ENCODE data around the gene JUN.

The JUN gene

DNA sequence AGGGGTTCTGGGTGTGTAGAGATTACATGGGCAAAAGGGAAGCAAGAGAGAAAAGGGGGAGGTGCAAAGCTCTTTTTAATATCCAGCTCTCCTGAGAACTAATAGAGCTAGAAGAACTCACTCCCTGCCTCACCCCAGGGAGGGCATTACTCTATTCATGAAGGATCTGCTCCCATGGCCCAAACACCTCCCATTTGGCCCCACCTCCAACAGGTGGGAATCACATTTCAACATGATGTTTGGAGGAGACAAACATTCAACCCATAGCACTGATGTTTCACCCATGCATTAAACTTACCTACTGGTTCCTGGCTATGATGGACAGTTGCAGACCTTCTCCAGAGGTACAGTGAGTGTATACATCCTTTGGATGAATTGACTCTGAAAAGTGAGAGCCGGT is 7.3 kb upstream of the JUN start:
- TF ChIP-seq, protein P1, sequence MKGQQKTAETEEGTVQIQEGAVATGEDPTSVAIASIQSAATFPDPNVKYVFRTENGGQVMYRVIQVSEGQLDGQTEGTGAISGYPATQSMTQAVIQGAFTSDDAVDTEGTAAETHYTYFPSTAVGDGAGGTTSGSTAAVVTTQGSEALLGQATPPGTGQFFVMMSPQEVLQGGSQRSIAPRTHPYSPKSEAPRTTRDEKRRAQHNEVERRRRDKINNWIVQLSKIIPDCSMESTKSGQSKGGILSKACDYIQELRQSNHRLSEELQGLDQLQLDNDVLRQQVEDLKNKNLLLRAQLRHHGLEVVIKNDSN (IDR thresholded peaks at IDR 0.05): no peak
- TF ChIP-seq TCF12 (IDR thresholded peaks at IDR 0.05; ENCODE audit: low read depth) (no peak), MAX (IDR thresholded peaks at IDR 0.05) (no peak)
- TF ChIP-seq, protein P2, sequence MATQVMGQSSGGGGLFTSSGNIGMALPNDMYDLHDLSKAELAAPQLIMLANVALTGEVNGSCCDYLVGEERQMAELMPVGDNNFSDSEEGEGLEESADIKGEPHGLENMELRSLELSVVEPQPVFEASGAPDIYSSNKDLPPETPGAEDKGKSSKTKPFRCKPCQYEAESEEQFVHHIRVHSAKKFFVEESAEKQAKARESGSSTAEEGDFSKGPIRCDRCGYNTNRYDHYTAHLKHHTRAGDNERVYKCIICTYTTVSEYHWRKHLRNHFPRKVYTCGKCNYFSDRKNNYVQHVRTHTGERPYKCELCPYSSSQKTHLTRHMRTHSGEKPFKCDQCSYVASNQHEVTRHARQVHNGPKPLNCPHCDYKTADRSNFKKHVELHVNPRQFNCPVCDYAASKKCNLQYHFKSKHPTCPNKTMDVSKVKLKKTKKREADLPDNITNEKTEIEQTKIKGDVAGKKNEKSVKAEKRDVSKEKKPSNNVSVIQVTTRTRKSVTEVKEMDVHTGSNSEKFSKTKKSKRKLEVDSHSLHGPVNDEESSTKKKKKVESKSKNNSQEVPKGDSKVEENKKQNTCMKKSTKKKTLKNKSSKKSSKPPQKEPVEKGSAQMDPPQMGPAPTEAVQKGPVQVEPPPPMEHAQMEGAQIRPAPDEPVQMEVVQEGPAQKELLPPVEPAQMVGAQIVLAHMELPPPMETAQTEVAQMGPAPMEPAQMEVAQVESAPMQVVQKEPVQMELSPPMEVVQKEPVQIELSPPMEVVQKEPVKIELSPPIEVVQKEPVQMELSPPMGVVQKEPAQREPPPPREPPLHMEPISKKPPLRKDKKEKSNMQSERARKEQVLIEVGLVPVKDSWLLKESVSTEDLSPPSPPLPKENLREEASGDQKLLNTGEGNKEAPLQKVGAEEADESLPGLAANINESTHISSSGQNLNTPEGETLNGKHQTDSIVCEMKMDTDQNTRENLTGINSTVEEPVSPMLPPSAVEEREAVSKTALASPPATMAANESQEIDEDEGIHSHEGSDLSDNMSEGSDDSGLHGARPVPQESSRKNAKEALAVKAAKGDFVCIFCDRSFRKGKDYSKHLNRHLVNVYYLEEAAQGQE (IDR thresholded peaks at IDR 0.05; ENCODE audit: low read depth): no peak

DNA sequence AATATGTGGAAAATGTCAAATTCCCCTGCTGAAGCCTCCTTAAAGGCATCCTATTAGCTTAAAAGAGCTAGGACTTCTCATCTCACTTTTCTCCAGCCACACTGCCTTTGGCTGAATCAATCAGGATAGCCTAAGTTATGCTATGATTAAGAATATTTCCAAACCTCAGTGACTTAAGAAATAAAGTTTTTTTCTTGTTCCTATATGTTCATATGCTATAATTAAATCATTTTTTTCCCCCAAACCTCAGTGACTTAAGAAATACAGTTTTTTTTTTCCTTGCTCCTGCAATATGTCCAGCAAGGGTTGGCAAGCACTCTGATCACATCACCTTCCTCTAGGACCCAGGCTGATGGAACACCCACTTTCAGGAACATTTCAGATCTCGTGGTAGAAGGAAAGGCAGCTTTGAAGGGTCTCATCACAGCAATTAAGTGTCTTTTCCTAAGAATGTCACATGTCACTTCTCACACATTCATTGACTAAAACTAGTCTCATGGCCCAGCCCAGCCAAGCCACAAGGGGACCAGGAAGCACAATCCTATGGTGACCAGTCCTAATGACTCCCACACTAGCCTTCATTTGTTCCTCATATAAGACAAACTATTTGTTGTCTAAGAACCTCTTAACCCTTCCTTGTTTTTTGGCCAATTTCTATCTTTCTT is 6.3 kb upstream of the JUN start:
- TF ChIP-seq FOXM1 (IDR thresholded peaks at IDR 0.05; ENCODE audit: borderline replicate concordance, low read depth) (no peak), CEBPB (IDR thresholded peaks at IDR 0.05) (no peak), TCF12 (IDR thresholded peaks at IDR 0.05; ENCODE audit: low read depth) (no peak), EGR1 (IDR thresholded peaks at IDR 0.05) (no peak), NFIC (IDR thresholded peaks at IDR 0.05) (no peak)
- TF ChIP-seq, protein P2 (IDR thresholded peaks at IDR 0.05; ENCODE audit: low read depth): no peak

DNA sequence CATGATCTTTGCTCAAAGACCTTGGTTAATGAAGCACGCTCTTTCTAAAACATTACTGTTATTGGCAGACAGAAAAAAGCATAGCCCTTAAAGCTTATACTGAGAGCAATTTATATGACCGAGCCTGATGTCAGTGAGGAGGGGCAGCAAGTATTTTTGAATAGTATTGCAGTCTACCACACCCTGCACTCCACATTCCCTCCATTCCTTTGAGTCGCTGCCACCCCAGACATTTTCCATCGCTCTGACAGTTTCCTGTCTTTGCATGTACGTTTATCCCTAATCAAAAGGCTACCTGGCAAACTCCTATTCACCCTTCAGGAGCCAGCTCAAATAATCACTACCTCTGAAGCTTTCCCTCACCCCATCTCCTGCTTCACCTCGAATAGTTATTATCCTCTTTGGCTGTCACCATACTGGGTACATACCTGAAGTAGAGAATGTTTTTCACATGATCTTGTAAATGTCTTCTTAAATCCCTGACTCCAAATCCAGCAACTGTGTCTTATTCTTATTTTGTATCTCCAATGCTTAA is 5.5 kb upstream of the JUN start:
- no peak for TF ChIP-seq EGR1 (IDR thresholded peaks at IDR 0.05)
- no peak for TF ChIP-seq MAX (IDR thresholded peaks at IDR 0.05)
- no peak for TF ChIP-seq CREB1 (IDR thresholded peaks at IDR 0.05; ENCODE audit: low read depth)
- TF ChIP-seq, protein P1 (IDR thresholded peaks at IDR 0.05): no peak
- peak; percentile 42; the same call in 1 of the 2 replicates for TF ChIP-seq EP300 (IDR thresholded peaks at IDR 0.05; ENCODE audit: borderline replicate concordance)
- no peak for TF ChIP-seq TCF12 (IDR thresholded peaks at IDR 0.05; ENCODE audit: low read depth)
- TF ChIP-seq TEAD4 (IDR thresholded peaks at IDR 0.05): peak; percentile 32

GRCh38 chr1:58788259-58788658 is 4.4 kb upstream of the JUN start:
- TF ChIP-seq TAF1 (IDR thresholded peaks at IDR 0.05; ENCODE audit: low read depth) (no peak), ZBTB7A (IDR thresholded peaks at IDR 0.05; ENCODE audit: low read depth) (no peak), TEAD4 (IDR thresholded peaks at IDR 0.05) (no peak), RAD21 (IDR thresholded peaks at IDR 0.05; ENCODE audit: low read depth) (no peak), NFIC (IDR thresholded peaks at IDR 0.05) (no peak), EP300 (IDR thresholded peaks at IDR 0.05; ENCODE audit: borderline replicate concordance) (no peak), CREB1 (IDR thresholded peaks at IDR 0.05; ENCODE audit: low read depth) (no peak), MAX (IDR thresholded peaks at IDR 0.05) (no peak), CEBPB (IDR thresholded peaks at IDR 0.05) (no peak), FOXM1 (IDR thresholded peaks at IDR 0.05; ENCODE audit: borderline replicate concordance, low read depth) (no peak), TCF12 (IDR thresholded peaks at IDR 0.05; ENCODE audit: low read depth) (no peak), EGR1 (IDR thresholded peaks at IDR 0.05) (no peak), YY1 (IDR thresholded peaks at IDR 0.05; ENCODE audit: low read depth) (no peak)
- TF ChIP-seq, protein P2 (IDR thresholded peaks at IDR 0.05; ENCODE audit: low read depth): no peak
- TF ChIP-seq, protein P1 (IDR thresholded peaks at IDR 0.05): no peak

All from Ishikawa (cell line).